CD14-positive monocyte (primary cell): Measurements from ENCODE around the gene SCG2. TPM values are rescaled to one million over a fixed set of nuclear protein-coding genes. Genes with fewer than 3 reads are reported as not detected.

Source experiments
- DNase-seq, 3 donors: peaks; one replicate each; pipeline ENCODE4 v3.0.0-alpha.2; 2011 to 2022
- H2AFZ ChIP-seq: 2 replicates; pipeline ENCODE4 v1.6.0; 2012; ENCODE audit warnings: mild to moderate bottlenecking, low read depth, low read length, inconsistent platforms; ENCODE audit not compliant: insufficient read depth, poor library complexity, severe bottlenecking
- H3K27ac ChIP-seq, 2 donors: 1 replicate in 1 of 2; 2 replicates in 1 of 2; pipeline ENCODE4 v1.5.1; 2012 to 2013; ENCODE audit warnings: low read length in 2 of 2, control low read depth in 1 of 2, inconsistent platforms in 1 of 2, low read depth in 1 of 2, mild to moderate bottlenecking in 1 of 2
- H3K27me3 ChIP-seq, 2 donors: one replicate each; pipeline versions ENCODE4 v1.6.0 to v1.6.1; 2011 to 2013; ENCODE audit warnings: low read length in 2 of 2; ENCODE audit not compliant: control insufficient read depth in 2 of 2, insufficient read depth in 2 of 2
- H3K36me3 ChIP-seq, 2 donors: replicated peaks in 1 of 2; 1 replicate in 1 of 2; 2 replicates in 1 of 2; pipeline versions ENCODE4 v1.5.1 to v1.6.1; 2012 to 2013; ENCODE audit warnings: low read length in 2 of 2, control low read depth in 1 of 2, inconsistent platforms in 1 of 2, mild to moderate bottlenecking in 1 of 2; ENCODE audit not compliant: insufficient read depth in 2 of 2, control insufficient read depth in 1 of 2
- H3K4me1 ChIP-seq, 2 donors: 1 replicate in 1 of 2; 2 replicates in 1 of 2; pipeline versions ENCODE4 v1.5.1 to v1.6.1; 2012 to 2013; ENCODE audit warnings: low read length in 2 of 2, control low read depth in 1 of 2, inconsistent platforms in 1 of 2, mild to moderate bottlenecking in 1 of 2, moderate library complexity in 1 of 2; ENCODE audit not compliant: insufficient read depth in 2 of 2, control insufficient read depth in 1 of 2
- H3K4me2 ChIP-seq: replicated peaks from 2 replicates; pipeline ENCODE3; 2012; ENCODE audit warnings: low read length, moderate library complexity, mild to moderate bottlenecking; ENCODE audit not compliant: poor library complexity, severe bottlenecking; ENCODE audit errors: extremely low read depth
- H3K4me3 ChIP-seq, 3 experiments: fragments of 200-600 bp in 1 of 3; sonication (generic) in 1 of 3; replicated peaks in 1 of 3; 1 replicate in 2 of 3; 2 replicates in 1 of 3; pipeline ENCODE4 v1.5.1; 2011 to 2013; ENCODE audit warnings: low read length in 3 of 3, mild to moderate bottlenecking in 3 of 3, control low read depth in 2 of 3, low read depth in 2 of 3, inconsistent platforms in 1 of 3, moderate library complexity in 1 of 3
- H3K79me2 ChIP-seq: 2 replicates; pipeline ENCODE4 v1.6.0; 2012; ENCODE audit warnings: mild to moderate bottlenecking, control low read depth, inconsistent platforms, low read length, moderate library complexity; ENCODE audit not compliant: insufficient read depth
- H3K9ac ChIP-seq: 2 replicates; pipeline ENCODE4 v1.6.0; 2017; ENCODE audit warnings: low read length, mild to moderate bottlenecking; ENCODE audit not compliant: insufficient read depth, poor library complexity, severe bottlenecking
- H3K9me3 ChIP-seq, 2 donors: replicated peaks in 1 of 2; 1 replicate in 1 of 2; 2 replicates in 1 of 2; pipeline versions ENCODE4 v1.5.1 to v1.6.1; 2012 to 2013; ENCODE audit warnings: low read length in 2 of 2, control low read depth in 1 of 2; ENCODE audit not compliant: control insufficient read depth in 1 of 2, insufficient read depth in 1 of 2
- H4K20me1 ChIP-seq: 2 replicates; pipeline ENCODE4 v1.6.0; 2012; ENCODE audit warnings: mild to moderate bottlenecking, low read length, control low read depth, moderate library complexity; ENCODE audit not compliant: insufficient read depth
- H3K27ac Mint-ChIP-seq, 7 donors: one replicate each; pipeline ENCODE4 v1.8.0; 2020; ENCODE audit warnings: mild to moderate bottlenecking in 7 of 7, mixed read lengths in 7 of 7, moderate library complexity in 6 of 7, inconsistent platforms in 2 of 7
- H3K27me3 Mint-ChIP-seq, 3 donors: one replicate each; pipeline ENCODE4 v1.8.0; 2021 to 2022; ENCODE audit warnings: low read depth in 3 of 3, mild to moderate bottlenecking in 3 of 3, mixed read lengths in 3 of 3, moderate library complexity in 3 of 3, inconsistent platforms in 1 of 3
- H3K36me3 Mint-ChIP-seq, 2 donors: one replicate each; pipeline ENCODE4 v1.8.0; 2020; ENCODE audit warnings: mixed read lengths in 2 of 2, inconsistent platforms in 1 of 2, mild to moderate bottlenecking in 1 of 2
- H3K4me1 Mint-ChIP-seq: one replicate; pipeline ENCODE4 v1.8.0; 2020; ENCODE audit warnings: mild to moderate bottlenecking, mixed read lengths
- H3K4me3 Mint-ChIP-seq, 2 donors: one replicate each; pipeline ENCODE4 v1.8.0; 2020; ENCODE audit warnings: mild to moderate bottlenecking in 2 of 2, mixed read lengths in 2 of 2, moderate library complexity in 1 of 2
- H3K9me3 Mint-ChIP-seq, 7 donors: one replicate each; pipeline ENCODE4 v1.8.0; 2020 to 2022; ENCODE audit warnings: mixed read lengths in 7 of 7, mild to moderate bottlenecking in 6 of 7, moderate library complexity in 6 of 7, inconsistent platforms in 2 of 7
- CTCF ChIP-seq: fragments of 200-600 bp; IDR thresholded peaks from one replicate; pipeline ENCODE4 v1.8.0; 2022; ENCODE audit warnings: antibody characterized with exemption, mild to moderate bottlenecking
- WGBS: methylation state at CpG from one replicate; pipeline ENCODE4 v1.1.5; 2013; ENCODE audit warnings: missing lambda C conversion rate; ENCODE audit not compliant: insufficient coverage; 5-methylcytosine and 5-hydroxymethylcytosine counted together
- intact Hi-C, 2 donors: fragments of 100-400 bp; cut with micrococcal nuclease; formaldehyde crosslinking; loops; one replicate each; pipeline versions ENCODE4 v1.15.0 to v1.15.1; 2023
- polyA plus RNA-seq, 3 donors: library from polyadenylated mRNA; depleted of rRNA in 1 of 3; unstranded in 2 of 3; stranded (reverse) in 1 of 3; fragments of 300-500 nt in 2 of 3; fragments of >200 nt in 1 of 3; fragmentation: Illumina TruSeq in 2 of 3; gene quantifications; 1 replicate in 2 of 3; 2 replicates in 1 of 3; pipeline ENCODE4 v1.2.3, GENCODE V29; 2012 to 2021

The SCG2 gene
- polyA plus RNA-seq, 3 donors, result not detected

GRCh38 chr2:223597076-223597475 lies 5.1 kb downstream of the SCG2 start:
- Mint-ChIP-seq H3K9me3 (peaks cover 0 to 8% (median 0%) of the 10 kb centered on the region in 7 donors), H3K36me3 (no peaks in the 10 kb centered on the region), H3K4me3 (no peak overlapping the region), H3K27me3 (peaks cover 0 to 8% (median 6%) of the 10 kb centered on the region in 3 donors), H3K4me1 (no peaks in the 10 kb centered on the region), H3K27ac (no peak overlapping the region)
- Histone ChIP-seq H3K9me3 (no peaks in the 10 kb centered on the region), H3K79me2 (no peaks in the 10 kb centered on the region), H4K20me1 (no peaks in the 10 kb centered on the region), H3K36me3 (no peaks in the 10 kb centered on the region), H3K27me3 (peaks cover 0 to 5% of the 10 kb centered on the region in 2 donors), H3K27ac (no peak overlapping the region), H3K4me3 (no peak overlapping the region), H2AFZ (no peak overlapping the region), H3K4me2 (no peak overlapping the region), H3K9ac (no peak overlapping the region), H3K4me1 (no peaks in the 10 kb centered on the region)
- TF ChIP-seq CTCF, result no peak
- DNase-seq, result no peak
- intact Hi-C loops, result no loop called here

GRCh38 chr2:223596208-223596607 lies 6.0 kb downstream of the SCG2 start:
- no peaks in the 10 kb centered on the region for H3K9me3 ChIP-seq
- H3K27ac Mint-ChIP-seq, result no peak overlapping the region
- WGBS, result no CpG with 5 or more reads among the region's 1 CpG

More at GRCh38 chr2:223596208-223596607, 6.0 kb downstream of the SCG2 start:
- Histone ChIP-seq H3K4me3 (no peak overlapping the region), H3K79me2 (no peaks in the 10 kb centered on the region), H4K20me1 (no peaks in the 10 kb centered on the region), H2AFZ (no peak overlapping the region), H3K4me2 (no peak overlapping the region), H3K4me1 (no peaks in the 10 kb centered on the region), H3K36me3 (no peaks in the 10 kb centered on the region), H3K9ac (no peak overlapping the region), H3K27ac (no peak overlapping the region), H3K27me3 (peaks cover 0 to 1% of the 10 kb centered on the region in 2 donors)
- no peaks in the 10 kb centered on the region for H3K36me3 Mint-ChIP-seq
- TF ChIP-seq CTCF, result no peak
- H3K9me3 Mint-ChIP-seq, result peaks cover 0 to 8% (median 0%) of the 10 kb centered on the region in 7 donors
- no peaks in the 10 kb centered on the region for H3K4me1 Mint-ChIP-seq
- intact Hi-C loops, result no loop called here
- H3K27me3 Mint-ChIP-seq, result peaks cover 0 to 6% (median 2%) of the 10 kb centered on the region in 3 donors
- no peak for DNase-seq
- H3K4me3 Mint-ChIP-seq, result no peak overlapping the region
